DOHH2 (cell line): ENCODE measurements around the gene SCUBE2.

Experiments
- H3F3A ChIP-seq: fragments of 200-600 bp; sonication (generic), shearing (Covaris generic); 2 replicates; pipeline ENCODE4 v1.6.0; 2016; ENCODE audit warnings: antibody characterized with exemption, mild to moderate bottlenecking; ENCODE audit not compliant: control insufficient read depth, insufficient read depth
- H3K27ac ChIP-seq: fragments of 200-600 bp; sonication (generic); 2 replicates; pipeline ENCODE4 v1.5.1; 2014; ENCODE audit warnings: low read depth, mild to moderate bottlenecking, low read length, moderate library complexity
- H3K27me3 ChIP-seq: fragments of 200-600 bp; sonication (generic); 2 replicates; pipeline ENCODE4 v1.6.1; 2014; ENCODE audit warnings: mild to moderate bottlenecking, low read length, mixed read lengths; ENCODE audit not compliant: control insufficient read depth
- H3K36me3 ChIP-seq: fragments of 200-600 bp; sonication (generic); 2 replicates; pipeline ENCODE4 v1.6.1; 2014; ENCODE audit warnings: mild to moderate bottlenecking, low read length, moderate library complexity, mixed read lengths; ENCODE audit not compliant: control insufficient read depth
- H3K4me1 ChIP-seq: fragments of 200-600 bp; sonication (generic); 2 replicates; pipeline ENCODE4 v1.6.1; 2014; ENCODE audit warnings: mild to moderate bottlenecking, low read length, mixed read lengths; ENCODE audit not compliant: control insufficient read depth
- H3K4me2 ChIP-seq: fragments of 200-600 bp; sonication (generic); 2 replicates; pipeline ENCODE4 v1.6.0; 2014; ENCODE audit warnings: mild to moderate bottlenecking, low read length, moderate library complexity
- H3K4me3 ChIP-seq: fragments of 200-600 bp; sonication (generic); 2 replicates; pipeline ENCODE4 v1.5.1; 2014; ENCODE audit warnings: mild to moderate bottlenecking, low read length, mixed read lengths
- H3K79me2 ChIP-seq: fragments of 200-600 bp; sonication (generic); 2 replicates; pipeline ENCODE4 v1.6.1; 2014; ENCODE audit warnings: mild to moderate bottlenecking, low read length, mixed read lengths; ENCODE audit not compliant: control insufficient read depth
- H3K9me2 ChIP-seq: fragments of 200-600 bp; sonication (generic); replicated peaks from 2 replicates; pipeline ENCODE4 v1.6.1; 2014; ENCODE audit warnings: mild to moderate bottlenecking, low read length, mixed read lengths; ENCODE audit not compliant: control insufficient read depth
- H3K9me3 ChIP-seq: fragments of 200-600 bp; sonication (generic); 2 replicates; pipeline ENCODE4 v1.6.1; 2014; ENCODE audit warnings: antibody characterized with exemption, low read length, mixed read lengths; ENCODE audit not compliant: control insufficient read depth, insufficient read depth
- H4K20me1 ChIP-seq: fragments of 200-600 bp; sonication (generic); 2 replicates; pipeline ENCODE4 v1.6.0; 2014; ENCODE audit warnings: low read depth, mild to moderate bottlenecking, antibody characterized with exemption, low read length, moderate library complexity; ENCODE audit not compliant: control insufficient read depth, insufficient read depth
- CTCF ChIP-seq: fragments of 200-600 bp; sonication (generic); IDR thresholded peaks from one replicate; pipeline ENCODE4 v1.5.1; 2014; ENCODE audit warnings: antibody characterized with exemption, mild to moderate bottlenecking, low read depth, low read length; ENCODE audit not compliant: poor library complexity, severe bottlenecking
- EZH2phosphoT487 ChIP-seq: fragments of 200-600 bp; sonication (generic); IDR thresholded peaks from 2 replicates; pipeline ENCODE4 v1.6.1; 2017; ENCODE audit warnings: borderline replicate concordance, mild to moderate bottlenecking, antibody characterized with exemption, low read length, moderate library complexity, mixed read lengths

The SCUBE2 gene

GRCh38 chr11:9092072-9092471 is 673 bp upstream of the SCUBE2 start:
- Histone ChIP-seq H3K4me2 (no peak overlapping the region), H3K9me3 (no peaks in the 10 kb centered on the region), H3K27ac (no peak overlapping the region), H3K36me3 (no peaks in the 10 kb centered on the region), H3K4me1 (no peaks in the 10 kb centered on the region), H3K27me3 (peaks cover 48% of the 10 kb centered on the region), H3K9me2 (no peaks in the 10 kb centered on the region), H4K20me1 (no peaks in the 10 kb centered on the region), H3F3A (no peaks in the 10 kb centered on the region), H3K79me2 (no peaks in the 10 kb centered on the region), H3K4me3 (no peak overlapping the region)
- no peak for TF ChIP-seq CTCF
- no peak for TF ChIP-seq EZH2phosphoT487

GRCh38 chr11:9090488-9091043 is 833 bp downstream of the SCUBE2 start:
- Histone ChIP-seq H3K9me2 (no peaks in the 10 kb centered on the region), H4K20me1 (no peaks in the 10 kb centered on the region), H3K4me2 (no peak overlapping the region), H3K4me1 (no peaks in the 10 kb centered on the region), H3K27me3 (peaks cover 48% of the 10 kb centered on the region), H3K36me3 (no peaks in the 10 kb centered on the region), H3K9me3 (no peaks in the 10 kb centered on the region), H3F3A (no peaks in the 10 kb centered on the region), H3K27ac (no peak overlapping the region), H3K79me2 (no peaks in the 10 kb centered on the region), H3K4me3 (no peak overlapping the region)
- TF ChIP-seq CTCF (no peak), EZH2phosphoT487 (peak; percentile 64; the same call in 1 of the 2 replicates)

- no peaks in the 10 kb centered on the region for H3F3A ChIP-seq
- TF ChIP-seq CTCF (no peak), EZH2phosphoT487 (no peak)
- H3K9me2 ChIP-seq: no peaks in the 10 kb centered on the region
- no peak overlapping the region for H3K4me3 ChIP-seq
- H3K4me1 ChIP-seq: no peaks in the 10 kb centered on the region
- H3K4me2 ChIP-seq: no peak overlapping the region
- H3K27ac ChIP-seq: no peak overlapping the region
- H3K79me2 ChIP-seq: no peaks in the 10 kb centered on the region
- H3K36me3 ChIP-seq: no peaks in the 10 kb centered on the region
- H4K20me1 ChIP-seq: no peaks in the 10 kb centered on the region
- no peaks in the 10 kb centered on the region for H3K9me3 ChIP-seq
- H3K27me3 ChIP-seq: peaks cover 48% of the 10 kb centered on the region
These were observed 1.8 kb downstream of the SCUBE2 start for GRCh38 chr11:9089636-9090035.
